HCT116 (cell line): Measurements from ENCODE around the gene PRKG1. TPM values are rescaled to one million over a fixed set of nuclear protein-coding genes. Genes with fewer than 3 reads are reported as not detected.

Experiments used
- ATAC-seq: fragments of 200-7000 bp; cut with Tn5 transposase; 2 replicates; pipeline ENCODE4 v1.9.1; 2020; ENCODE audit warnings: mild to moderate bottlenecking, moderate library complexity
- BruUV-seq: library from RNA; stranded (reverse); fragments of 400-500 nt; replicated peaks from 2 replicates; lab custom pipeline; 2021; lab: Mats Ljungman, UMichigan
- CTCF ChIA-PET: fragments of 300-600 bp; sonication (Branson Sonifier 250); formaldehyde crosslinking; loops from one replicate; lab custom pipeline; 2021; ENCODE audit warnings: antibody characterized with exemption; lab: Charles Lee
- POLR2A ChIA-PET: fragments of 300-600, 350-600 bp; sonication (Branson Sonifier 250); formaldehyde crosslinking; loops from one replicate; lab custom pipeline; 2021; ENCODE audit warnings: antibody characterized with exemption; lab: Charles Lee
- RAD21 ChIA-PET, 2 experiments: fragments of 300-600 bp; sonication (Branson Sonifier 250); formaldehyde crosslinking; loops; one replicate each; lab custom pipeline; 2023; ENCODE audit warnings: low total read pairs in 2 of 2; ENCODE audit not compliant: uncharacterized antibody in 2 of 2, unreplicated experiment in 2 of 2, low non-redundant PET in 1 of 2; lab: Charles Lee
- DNase-seq: peaks from one replicate; pipeline ENCODE4 v3.0.0-alpha.2; 2010; ENCODE audit warnings: low read depth, low spot score
- H2AFZ ChIP-seq: fragments of 200-600 bp; shearing (Covaris generic), sonication (generic); 2 replicates; pipeline ENCODE4 v1.6.1; 2017; ENCODE audit warnings: low read depth, mixed run types, mixed read lengths, antibody characterized with exemption, low read length; ENCODE audit not compliant: poor library complexity, severe bottlenecking
- H3K27ac ChIP-seq: 2 replicates; pipeline ENCODE4 v1.5.1; 2012; ENCODE audit warnings: low read depth, low read length
- H3K27me3 ChIP-seq: fragments of 200-600 bp; sonication (generic); 2 replicates; pipeline ENCODE4 v1.6.1; 2016; ENCODE audit warnings: mixed run types, low read length, mixed read lengths; ENCODE audit not compliant: insufficient read depth
- H3K36me3 ChIP-seq, 2 experiments: fragments of 200-500 bp in 1 of 2; fragments of 200-600 bp in 1 of 2; sonication (Bioruptor generic) in 1 of 2; sonication (generic) in 1 of 2; 2 replicates each; pipeline versions ENCODE4 v1.5.1 to v1.6.1; 2014 to 2016; ENCODE audit warnings: low read length in 2 of 2, inconsistent platforms in 1 of 2, mixed read lengths in 1 of 2, mixed run types in 1 of 2; ENCODE audit not compliant: insufficient read depth in 2 of 2, control insufficient read depth in 1 of 2
- H3K4me1 ChIP-seq, 2 experiments: fragments of 200-600 bp in 1 of 2; sonication (generic) in 1 of 2; 2 replicates each; pipeline versions ENCODE4 v1.5.1 to v1.6.1; 2012 to 2017; ENCODE audit warnings: low read length in 2 of 2, inconsistent platforms in 1 of 2, mild to moderate bottlenecking in 1 of 2, mixed read lengths in 1 of 2, mixed run types in 1 of 2, moderate library complexity in 1 of 2; ENCODE audit not compliant: insufficient read depth in 2 of 2, control insufficient read depth in 1 of 2
- H3K4me2 ChIP-seq: fragments of 200-600 bp; sonication (generic); 2 replicates; pipeline ENCODE4 v1.6.1; 2017; ENCODE audit warnings: mixed run types, low read length, mixed read lengths
- H3K4me3 ChIP-seq, 2 experiments: fragments of 200-600 bp in 1 of 2; sonication (generic) in 1 of 2; replicated peaks in 1 of 2; 2 replicates each; pipeline ENCODE4 v1.5.1; 2011 to 2016; ENCODE audit warnings: low read length in 2 of 2, control low read depth in 1 of 2, low read depth in 1 of 2, mild to moderate bottlenecking in 1 of 2, mixed read lengths in 1 of 2, mixed run types in 1 of 2
- H3K79me2 ChIP-seq: fragments of 200-600 bp; sonication (generic); 2 replicates; pipeline ENCODE4 v1.6.1; 2017; ENCODE audit warnings: mild to moderate bottlenecking, mixed run types, low read length, moderate library complexity, mixed read lengths; ENCODE audit not compliant: insufficient read depth
- H3K9ac ChIP-seq: fragments of 200-600 bp; sonication (generic); 2 replicates; pipeline ENCODE4 v1.6.1; 2016; ENCODE audit warnings: low read length, mixed read lengths
- H3K9me2 ChIP-seq: fragments of 200-600 bp; sonication (generic), shearing (Covaris generic); 2 replicates; pipeline ENCODE4 v1.6.1; 2017; ENCODE audit warnings: mixed run types, mild to moderate bottlenecking, moderate library complexity; ENCODE audit not compliant: insufficient read depth
- H3K9me3 ChIP-seq, 2 experiments: fragments of 200-500 bp in 1 of 2; fragments of 200-600 bp in 1 of 2; sonication (Bioruptor generic) in 1 of 2; sonication (generic) in 1 of 2; 2 replicates each; pipeline ENCODE4 v1.6.1; 2014 to 2017; ENCODE audit warnings: low read length in 2 of 2, mixed read lengths in 2 of 2, inconsistent platforms in 1 of 2, low read depth in 1 of 2, mild to moderate bottlenecking in 1 of 2, mixed run types in 1 of 2, moderate library complexity in 1 of 2; ENCODE audit not compliant: control insufficient read depth in 1 of 2, insufficient read depth in 1 of 2
- H4K20me1 ChIP-seq: fragments of 200-600 bp; sonication (generic), shearing (Covaris generic); 2 replicates; pipeline ENCODE4 v1.6.1; 2017; ENCODE audit warnings: mixed run types, mild to moderate bottlenecking, moderate library complexity; ENCODE audit not compliant: insufficient read depth
- CBX3 ChIP-seq: IDR thresholded peaks from 2 replicates; pipeline ENCODE4 v1.6.1; 2012; ENCODE audit warnings: low read depth
- ELF1 ChIP-seq: IDR thresholded peaks from 2 replicates; pipeline ENCODE4 v1.6.1; 2012; ENCODE audit warnings: low read depth, borderline replicate concordance
- EZH2 ChIP-seq: fragments of 200-600 bp; sonication (generic); IDR thresholded peaks from 2 replicates; pipeline ENCODE4 v1.6.1; 2017; ENCODE audit warnings: antibody characterized with exemption, mixed run types
- EZH2phosphoT487 ChIP-seq: fragments of 200-600 bp; IDR thresholded peaks from 2 replicates; pipeline ENCODE4 v1.6.1; 2018; ENCODE audit warnings: antibody characterized with exemption, borderline replicate concordance
- FOSL1 ChIP-seq: IDR thresholded peaks from 2 replicates; pipeline ENCODE4 v1.6.1; 2012; ENCODE audit warnings: low read depth
- JUND ChIP-seq: IDR thresholded peaks from 2 replicates; pipeline ENCODE4 v1.6.1; 2012
- MAX ChIP-seq: IDR thresholded peaks from 2 replicates; pipeline ENCODE4 v1.6.1; 2012
- POLR2AphosphoS5 ChIP-seq: IDR thresholded peaks from 2 replicates; pipeline ENCODE4 v1.6.1; 2011; ENCODE audit warnings: mild to moderate bottlenecking, low read depth, low read length, moderate library complexity
- RAD21 ChIP-seq: IDR thresholded peaks from 2 replicates; pipeline ENCODE4 v1.6.1; 2012; ENCODE audit warnings: low read depth, mild to moderate bottlenecking
- SIN3A ChIP-seq: IDR thresholded peaks from 2 replicates; pipeline ENCODE4 v1.6.1; 2012; ENCODE audit warnings: low read depth
- SP1 ChIP-seq: IDR thresholded peaks from 2 replicates; pipeline ENCODE4 v1.6.1; 2012; ENCODE audit warnings: low read depth
- YY1 ChIP-seq: IDR thresholded peaks from 2 replicates; pipeline ENCODE4 v1.6.1; 2011; ENCODE audit warnings: low read length, low read depth, moderate library complexity, mild to moderate bottlenecking; ENCODE audit not compliant: insufficient replicate concordance; ENCODE audit errors: extremely low read depth
- ZFX ChIP-seq: fragments of 450-650 bp; IDR thresholded peaks from 2 replicates; pipeline ENCODE4 v1.6.1; 2017
- ZNF274 ChIP-seq: fragments of 200-500 bp; sonication (Bioruptor generic); IDR thresholded peaks from 2 replicates; pipeline ENCODE4 v1.6.1; 2014; ENCODE audit warnings: mild to moderate bottlenecking, low read depth, low read length, inconsistent platforms
- intact Hi-C: fragments of 100-400 bp; cut with micrococcal nuclease; formaldehyde crosslinking; loops from 2 replicates; pipeline ENCODE4 v1.10.0; 2022
- total RNA-seq: library from RNA; stranded (reverse); gene quantifications from one replicate; pipeline ENCODE4 v1.2.1, GENCODE V29; 2021; ENCODE audit not compliant: unreplicated experiment
- TF ChIP-seq, protein P1 (sequence below): IDR thresholded peaks from 2 replicates; pipeline ENCODE4 v1.6.1; 2012

Gene PRKG1
- total RNA-seq, 1 experiment from 2014 or later = 1.4 TPM

DNA sequence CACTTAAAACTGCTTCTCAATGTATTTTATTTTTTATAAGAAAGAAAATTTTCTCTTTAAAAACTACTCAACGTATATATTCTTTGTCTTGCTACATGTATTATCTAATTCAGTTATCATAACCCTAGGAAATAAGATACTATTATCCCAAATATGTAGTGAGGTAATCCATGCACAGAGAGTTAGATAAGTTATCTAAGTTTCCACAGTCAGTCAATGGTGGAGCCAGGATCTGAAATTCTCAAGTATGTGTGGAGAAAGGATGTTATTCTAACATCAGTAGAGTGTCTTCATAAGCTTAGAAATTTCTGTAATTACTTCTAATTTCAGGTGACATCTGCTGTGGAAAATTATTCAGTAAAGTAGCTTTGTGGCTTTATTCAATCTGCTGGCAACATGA lies 385.2 kb downstream of the PRKG1 start:
- no TSS peak for BruUV-seq
- Histone ChIP-seq H3K27ac (no peak overlapping the region), H2AFZ (no peak overlapping the region), H3K27me3 (0 out of 2 replicates have a peak, but pooled peaks cover 7% of the 10 kb centered on the region), H4K20me1 (no peaks in the 10 kb centered on the region), H3K9me2 (no peaks in the 10 kb centered on the region), H3K79me2 (no peaks in the 10 kb centered on the region), H3K9ac (no peak overlapping the region), H3K9me3 (no peaks in the 10 kb centered on the region), H3K4me1 (no peaks in the 10 kb centered on the region; a peak in 1 of 4 replicates), H3K36me3 (no peaks in the 10 kb centered on the region), H3K4me3 (no peak overlapping the region), H3K4me2 (no peak overlapping the region)
- intact Hi-C loops = no loop called here
- CTCF ChIA-PET = no interaction called here
- no peak for ATAC-seq
- no peak for DNase-seq
- RAD21 ChIA-PET = no interaction called here
- TF ChIP-seq FOSL1 = no peak
- no peak for TF ChIP-seq EZH2
- TF ChIP-seq ELF1 = no peak
- TF ChIP-seq, protein P1, sequence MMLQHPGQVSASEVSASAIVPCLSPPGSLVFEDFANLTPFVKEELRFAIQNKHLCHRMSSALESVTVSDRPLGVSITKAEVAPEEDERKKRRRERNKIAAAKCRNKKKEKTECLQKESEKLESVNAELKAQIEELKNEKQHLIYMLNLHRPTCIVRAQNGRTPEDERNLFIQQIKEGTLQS = no peak
- no peak for TF ChIP-seq ZNF274
- TF ChIP-seq YY1 = no peak
- TF ChIP-seq JUND = no peak
- no peak for TF ChIP-seq POLR2AphosphoS5
- TF ChIP-seq SP1 = no peak
- TF ChIP-seq SIN3A = no peak
- TF ChIP-seq CBX3 = no peak
- TF ChIP-seq RAD21 = no peak
- POLR2A ChIA-PET = no interaction called here

DNA sequence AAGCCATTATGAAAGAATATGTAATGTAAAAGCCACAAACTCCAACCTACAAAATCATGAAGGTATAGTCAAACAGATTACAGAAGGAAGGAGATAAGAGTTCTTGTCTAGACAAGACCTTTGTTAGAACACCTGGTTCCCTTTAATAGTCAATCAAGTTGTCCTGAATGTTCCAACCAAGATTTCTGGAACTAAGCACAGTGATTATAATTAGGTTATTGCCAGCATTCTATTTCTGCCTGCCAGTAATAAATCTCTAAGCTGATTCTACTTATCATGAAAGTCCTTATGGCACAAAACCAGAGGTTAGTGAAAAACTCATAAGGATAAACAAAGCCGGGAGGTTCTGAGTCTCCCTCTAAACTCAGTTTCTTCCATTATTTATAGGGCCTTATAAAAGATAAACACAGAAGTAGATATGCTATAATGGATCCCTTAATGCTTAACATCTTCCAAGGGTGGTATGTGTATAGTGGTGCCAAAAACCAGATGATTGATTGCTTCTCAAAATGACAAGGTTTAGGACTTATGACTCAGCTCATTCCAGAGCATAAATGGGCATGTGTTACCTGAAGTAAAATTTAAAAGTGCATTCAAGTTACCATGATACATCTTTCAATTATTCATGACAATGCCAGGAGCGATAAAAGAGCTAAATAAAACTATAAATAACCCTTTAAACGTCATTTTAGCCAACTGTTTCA lies 387.9 kb downstream of the PRKG1 start:
- H3K36me3 ChIP-seq = no peaks in the 10 kb centered on the region
- H3K27me3 ChIP-seq = 0 out of 2 replicates have a peak, but pooled peaks cover 7% of the 10 kb centered on the region
- no peak overlapping the region for H2AFZ ChIP-seq
- ATAC-seq (no peak), DNase-seq (no peak)
- intact Hi-C loops = no loop called here
- no peak overlapping the region for H3K4me2 ChIP-seq
- RAD21 ChIA-PET = no interaction called here
- no peak overlapping the region for H3K4me3 ChIP-seq
- no peak overlapping the region for H3K27ac ChIP-seq
- H3K9me3 ChIP-seq = no peaks in the 10 kb centered on the region
- no peaks in the 10 kb centered on the region; a peak in 1 of 4 replicates for H3K4me1 ChIP-seq
- no peaks in the 10 kb centered on the region for H3K9me2 ChIP-seq
- BruUV-seq = no TSS peak
- TF ChIP-seq MAX (no peak), ZFX (no peak), EZH2phosphoT487 (no peak)
- H3K79me2 ChIP-seq = no peaks in the 10 kb centered on the region
- POLR2A ChIA-PET = no interaction called here
- CTCF ChIA-PET = no interaction called here
- H4K20me1 ChIP-seq = no peaks in the 10 kb centered on the region
- H3K9ac ChIP-seq = no peak overlapping the region
